Measurements from ENCODE around the gene SLBP.

The SLBP gene

DNA sequence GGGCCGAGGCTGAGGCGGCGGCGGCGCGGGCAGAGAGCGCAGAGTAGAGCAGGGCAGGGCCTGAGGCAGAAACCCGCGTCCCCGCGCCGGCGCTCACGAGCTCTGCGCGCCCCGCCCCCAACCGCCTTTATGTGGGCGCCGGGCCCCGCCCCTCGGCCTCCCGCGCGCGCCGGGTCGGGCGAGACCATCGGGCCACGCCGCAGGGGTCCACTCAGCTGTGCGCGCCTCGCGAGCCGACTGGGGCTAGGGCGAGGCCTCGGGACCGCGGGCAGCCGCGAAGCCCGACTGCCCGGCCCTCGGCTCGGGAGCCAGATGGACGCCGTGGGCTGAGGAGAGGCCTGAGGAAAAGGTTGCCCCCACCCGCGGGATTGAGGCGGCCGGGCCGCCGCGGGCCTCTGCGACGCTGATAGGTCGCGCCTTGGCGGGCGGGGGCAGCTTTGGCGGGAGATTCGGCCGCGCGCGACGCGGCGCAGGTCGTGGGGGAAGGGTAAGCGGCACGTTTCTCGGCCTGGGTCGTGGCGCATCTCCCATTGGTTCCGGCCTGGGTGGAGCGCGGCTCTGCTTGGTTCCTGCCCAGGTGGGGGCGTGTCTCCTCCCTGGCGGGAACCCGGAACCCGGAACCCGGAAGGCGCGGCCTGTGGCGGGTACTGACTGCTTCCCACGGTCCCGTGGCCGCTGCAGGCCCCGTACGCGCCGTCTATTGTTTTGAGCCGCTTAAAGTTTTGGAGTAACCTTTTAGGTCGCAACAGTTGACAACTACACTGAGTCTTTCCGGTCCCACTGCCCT, at the start of gene SLBP:
TSS of gene SLBP (minus strand) at position 104 of the 787 bp plus-strand sequence. CDS start 131 bp downstream, outside the sequence.
- DNase-seq, result peak; percentile 99

- no peak for DNase-seq
Observed at GRCh38 chr4:1761130-1761689, 49.1 kb upstream of the SLBP start.

DNA sequence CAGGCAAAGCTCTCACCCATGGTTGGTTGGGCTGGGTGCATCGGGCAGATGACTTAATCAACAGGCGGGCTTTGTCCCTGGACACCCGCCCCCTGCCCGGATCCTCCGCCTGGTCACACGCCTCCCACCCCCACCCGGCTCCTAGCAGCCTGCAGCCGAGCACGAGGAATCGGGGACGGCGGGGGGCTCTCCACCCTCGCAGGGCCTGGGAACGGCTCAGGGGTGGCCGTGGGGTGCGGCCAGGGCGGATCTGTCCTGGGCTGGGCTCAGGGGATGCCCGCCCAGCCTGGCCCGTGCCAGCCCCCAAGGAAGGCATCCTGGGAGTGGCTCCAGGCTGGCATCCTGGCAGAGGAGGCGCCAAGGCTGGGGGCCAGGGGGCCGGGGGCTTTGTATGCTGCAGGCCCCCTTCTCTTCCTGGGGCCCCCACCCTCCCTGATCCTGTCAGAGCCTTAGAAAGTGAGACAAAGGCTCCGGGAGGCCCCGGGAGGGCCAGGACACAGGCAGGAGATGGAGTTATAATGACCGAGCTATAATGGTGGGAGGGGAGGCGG, 48.5 kb upstream of the SLBP start:
- DNase-seq, result no peak

DNA sequence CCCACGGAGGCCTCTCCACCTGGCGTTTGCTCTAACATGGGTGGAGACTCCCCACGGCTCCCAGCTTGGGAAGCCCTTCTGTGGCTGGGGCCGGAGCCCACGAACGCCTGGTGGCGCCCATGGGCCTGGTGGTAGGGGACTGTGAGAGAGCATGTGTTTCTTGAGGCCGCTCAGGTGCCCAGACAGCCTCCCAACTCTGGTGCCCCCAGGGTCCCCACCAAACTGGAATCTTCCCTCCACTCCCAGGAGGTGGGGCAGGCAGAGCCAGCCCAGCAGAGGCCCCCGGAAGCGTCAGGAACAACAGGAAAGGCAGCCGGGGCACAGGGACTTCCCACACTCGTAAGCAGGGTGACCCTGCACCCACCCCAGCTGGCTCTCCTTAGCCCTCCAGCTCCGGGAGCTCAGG, 47.7 kb upstream of the SLBP start:
- DNase-seq, result no peak

DNA sequence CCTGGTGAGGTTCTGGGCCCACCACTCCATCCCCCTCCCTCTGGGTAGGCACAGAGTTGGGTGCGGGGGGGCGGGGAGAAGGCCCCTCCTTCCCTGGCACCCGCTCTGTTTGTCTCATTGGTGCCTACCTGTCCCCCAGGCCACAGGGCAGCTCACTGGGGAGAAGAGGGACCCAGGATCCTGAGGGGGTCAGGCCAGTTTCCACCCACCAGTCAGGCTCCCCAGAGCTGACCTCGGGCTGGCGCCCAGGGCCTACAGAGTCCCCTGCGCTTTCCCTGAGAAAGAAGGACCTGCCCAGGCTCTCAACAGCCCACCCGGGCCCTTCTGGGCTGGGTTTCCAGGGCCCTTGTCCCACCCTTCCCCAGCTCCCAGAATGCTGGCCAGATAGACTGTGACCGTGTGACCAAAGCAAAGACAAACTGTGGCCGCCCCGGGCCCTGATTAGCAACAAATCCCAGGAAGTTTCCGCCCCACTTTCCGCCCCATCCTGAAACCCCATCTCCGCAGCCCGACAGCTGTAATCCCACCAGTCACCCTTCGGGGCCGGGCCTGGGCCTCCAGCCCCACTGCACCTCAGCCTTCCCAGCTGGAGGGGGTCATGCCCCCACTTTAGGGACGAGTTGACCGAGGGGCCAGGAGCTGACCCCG, 47.2 kb upstream of the SLBP start:
- DNase-seq, result no peak

DNA sequence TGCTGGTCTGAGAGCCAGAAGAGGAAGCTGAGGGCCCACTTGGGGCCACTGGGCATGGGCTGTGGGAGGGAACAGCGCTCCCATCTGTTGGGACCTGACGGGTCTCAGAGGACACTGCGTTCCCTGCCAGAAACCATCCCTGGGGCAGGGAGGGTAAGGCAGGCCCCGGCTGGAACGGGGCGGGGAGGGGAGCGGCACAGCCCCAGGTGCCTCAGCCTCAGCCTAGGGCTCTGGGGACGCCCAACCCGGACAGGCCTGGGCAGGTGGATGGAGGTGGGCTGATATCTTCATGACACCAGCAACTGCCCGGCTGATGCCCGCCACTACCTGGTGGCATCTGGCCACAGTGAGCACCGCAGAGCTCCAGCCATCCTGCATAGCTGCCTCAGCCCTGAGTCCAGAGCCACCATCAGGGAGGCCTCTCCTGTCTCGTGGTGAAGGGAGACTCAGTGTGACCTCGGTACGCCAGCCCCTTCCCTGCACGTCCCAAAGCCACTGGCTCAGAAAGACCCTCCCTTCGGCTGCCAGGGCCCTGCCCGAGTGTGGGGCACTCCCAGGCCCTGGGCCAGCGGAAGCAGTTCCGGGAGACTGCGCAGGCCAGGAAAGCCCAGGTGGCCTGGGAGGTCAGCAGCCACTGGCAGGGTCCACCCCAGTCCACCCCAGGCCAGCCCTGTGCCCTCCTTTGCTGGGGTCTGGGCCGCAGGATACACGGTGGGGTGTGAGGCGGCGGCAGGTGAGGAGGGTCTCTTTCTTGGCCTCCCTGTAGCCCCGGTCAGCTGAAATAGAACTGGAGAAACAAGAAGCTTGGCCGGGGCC, 46.4 kb upstream of the SLBP start:
- DNase-seq, result no peak

DNA sequence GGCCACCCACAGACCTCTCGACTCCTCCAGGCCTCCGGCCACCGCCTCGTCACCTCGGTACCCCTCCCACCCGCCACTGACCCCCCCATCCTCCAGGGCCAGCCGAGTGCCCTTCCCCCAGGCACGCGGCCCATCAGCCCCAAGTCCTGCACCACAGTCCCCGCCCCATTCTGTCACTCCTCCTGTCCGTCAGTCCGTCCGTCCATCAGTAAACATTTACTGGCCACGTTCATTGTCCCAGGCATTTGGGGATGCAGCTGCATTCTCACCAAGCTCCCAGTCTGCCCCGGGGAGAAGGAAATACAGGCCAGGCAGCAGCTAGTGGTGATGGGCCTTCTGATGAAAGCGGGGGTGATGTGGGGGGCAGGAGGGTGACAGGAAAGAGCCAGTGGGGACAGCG, 45.7 kb upstream of the SLBP start:
- DNase-seq, result no peak

GRCh38 chr4:1756893-1757779, 45.0 kb upstream of the SLBP start:
- no peak for DNase-seq

DNA sequence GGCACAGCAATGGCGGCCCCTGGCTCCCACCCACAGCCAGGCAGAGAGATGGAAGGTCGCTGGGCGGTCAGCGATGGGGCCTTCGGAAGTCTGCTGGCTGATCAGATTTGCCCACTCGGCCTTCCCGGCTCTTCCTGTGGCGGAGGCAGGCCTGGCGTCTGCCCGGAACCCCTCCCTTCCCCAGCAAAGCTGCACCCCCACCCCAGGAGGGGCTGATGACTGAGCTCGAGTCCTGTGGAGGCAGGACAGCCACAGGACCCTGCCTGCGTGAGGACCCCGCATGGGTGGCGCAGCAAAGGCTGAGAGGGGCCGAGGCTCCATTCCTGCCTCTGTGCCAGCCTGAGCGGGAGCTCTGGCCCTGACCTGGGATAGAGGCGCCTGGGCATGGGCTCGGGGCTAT, 44.0 kb upstream of the SLBP start:
- DNase-seq, result no peak

DNA sequence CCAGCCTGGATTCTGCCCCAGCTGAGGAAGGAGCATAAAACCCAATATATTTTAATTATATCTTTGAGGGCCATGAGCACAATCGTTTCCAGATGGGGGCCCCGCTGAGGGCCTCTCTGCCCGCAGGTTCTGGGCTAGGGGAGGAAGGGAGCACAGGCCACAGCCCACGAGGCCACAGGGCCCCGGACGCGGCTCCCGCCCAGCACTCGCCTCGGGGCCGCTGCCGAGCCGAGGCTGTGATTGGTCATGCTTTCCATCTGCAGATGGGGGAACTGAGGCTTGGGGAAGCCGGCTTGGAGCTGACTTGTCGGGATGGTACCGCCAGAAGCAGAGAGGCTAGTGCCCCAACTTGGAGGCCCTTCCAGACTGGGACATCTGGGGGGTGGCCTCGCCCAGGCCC, 43.2 kb upstream of the SLBP start:
- DNase-seq, result no peak

DNA sequence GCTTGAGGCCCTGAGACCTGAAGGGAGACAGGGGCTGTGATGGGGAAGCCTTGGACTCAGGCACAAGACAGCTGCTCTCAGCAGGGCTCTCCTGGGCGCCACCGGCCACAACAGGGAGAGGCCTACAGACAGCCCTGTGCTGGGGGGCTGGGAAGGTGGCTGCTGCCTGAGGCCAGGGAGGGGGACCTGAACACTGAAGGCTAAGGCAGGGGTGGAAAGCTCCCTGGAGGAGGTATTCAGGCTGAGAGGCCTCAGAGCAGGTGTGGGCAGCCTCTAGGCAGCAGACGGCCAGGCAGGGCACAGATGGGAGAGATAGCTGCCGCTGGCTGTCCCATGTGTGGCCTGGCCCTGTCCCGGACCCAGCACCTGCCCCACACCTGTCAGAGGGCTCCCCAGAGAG, 42.2 kb upstream of the SLBP start:
- DNase-seq, result no peak

DNA sequence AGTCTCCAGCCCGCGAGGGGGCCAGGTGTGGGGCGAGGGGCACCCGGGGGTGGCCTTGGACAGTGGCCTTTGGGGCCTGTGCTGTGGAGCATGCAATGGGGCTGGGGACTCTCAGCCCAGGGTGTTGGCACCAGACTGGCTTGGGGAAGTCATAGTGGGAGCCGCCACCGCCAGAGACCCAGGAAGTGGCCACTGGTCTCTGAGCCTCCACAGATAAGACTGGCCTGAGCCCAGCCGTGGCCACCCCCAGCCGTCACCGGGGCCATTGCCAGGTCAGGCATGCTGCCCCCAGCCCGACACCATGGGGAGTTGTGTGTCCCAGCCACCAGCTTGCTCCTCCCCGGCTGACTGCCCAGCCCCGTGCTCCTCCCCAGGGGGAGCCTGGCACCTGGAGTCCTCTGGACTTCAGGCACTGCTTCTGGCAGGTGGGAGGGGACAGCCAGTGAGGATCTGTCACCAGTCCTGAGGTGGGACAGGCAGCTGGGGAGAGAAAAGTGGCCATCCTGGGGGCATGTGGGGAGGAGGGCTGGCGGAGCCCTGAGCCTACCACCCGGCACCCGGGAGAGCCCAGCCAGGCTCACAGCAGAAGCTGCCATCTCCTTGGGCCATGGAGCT, 41.7 kb upstream of the SLBP start:
- no peak for DNase-seq

- no peak for DNase-seq
Observed at GRCh38 chr4:1753294-1753696, 41.2 kb upstream of the SLBP start.

GRCh38 chr4:1752284-1753041, 40.3 kb upstream of the SLBP start:
- peak; percentile 48 for DNase-seq

GRCh38 chr4:1751919-1752283, 39.8 kb upstream of the SLBP start:
- DNase-seq, result no peak

GRCh38 chr4:1751155-1751918, 39.2 kb upstream of the SLBP start:
- DNase-seq, result no peak

- no peak for DNase-seq
Observed at GRCh38 chr4:1750381-1751154, 38.4 kb upstream of the SLBP start.

GRCh38 chr4:1749826-1750225, 37.7 kb upstream of the SLBP start:
- no peak for DNase-seq

GRCh38 chr4:1749370-1749769, 37.3 kb upstream of the SLBP start:
- peak; percentile 72 for DNase-seq

Measured in hematopoietic multipotent progenitor cell treated with erythropoietin and hydrocortisone succinate and interleukin-3 and kit ligand, for 6 days (in vitro differentiated cells).